Stimulated activated CD4-positive, alpha-beta T cell treated with anti-CD3 and anti-CD28 coated beads, Interleukin-1b, Interleukin-23, amount 100 ng/mL, for 1 hour (primary cell): ENCODE data around the gene SHISA6.
"Not testable (repeated sequence)": the region's sequence is repeated elsewhere in the genome, so short reads cannot be mapped to it uniquely, and the experiment has no call there.

Source experiments
- DNase-seq, 2 donors: peaks; one replicate each; pipeline ENCODE4 v3.0.0-alpha.2; 2020; ENCODE audit warnings: low read depth in 2 of 2

SHISA6 gene

DNA sequence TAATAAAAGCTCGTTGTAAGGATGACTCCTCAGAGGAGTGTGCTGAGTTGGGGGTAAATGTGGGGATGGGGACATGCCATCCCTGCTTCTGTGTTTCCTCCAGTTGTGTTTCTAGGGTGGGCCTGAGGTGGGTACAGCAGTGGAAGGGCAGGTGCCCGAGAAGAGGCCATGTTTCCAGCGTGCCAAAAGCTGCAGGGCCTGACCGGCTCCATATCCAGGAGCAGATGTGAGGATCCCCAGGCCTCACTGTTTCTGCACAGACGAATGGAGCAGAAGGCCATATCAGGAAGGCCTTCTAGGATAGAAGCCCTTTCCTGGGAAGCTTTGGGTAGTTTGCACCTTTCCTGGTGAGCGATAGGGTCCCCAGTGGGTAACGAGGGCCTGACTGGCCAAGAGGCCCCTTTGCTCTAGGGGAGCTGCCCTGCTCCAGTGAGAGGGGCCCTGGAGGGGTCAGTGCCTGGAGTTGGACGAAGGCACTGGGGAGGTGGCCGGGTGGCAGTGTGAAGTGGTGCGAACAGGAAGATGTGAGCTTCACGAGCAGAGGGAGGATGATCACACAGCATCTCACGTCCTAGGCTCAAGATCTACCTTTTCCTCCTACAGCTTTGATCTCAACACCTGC lies 62.9 kb downstream of the SHISA6 start:
- no peak for DNase-seq

- DNase-seq, result no peak
Observed at GRCh38 chr17:11304568-11304967, 63.6 kb downstream of the SHISA6 start.

GRCh38 chr17:11305524-11305923 lies 64.5 kb downstream of the SHISA6 start:
- no peak for DNase-seq

- no peak for DNase-seq
Observed at GRCh38 chr17:11308531-11308930, 67.5 kb downstream of the SHISA6 start.

DNA sequence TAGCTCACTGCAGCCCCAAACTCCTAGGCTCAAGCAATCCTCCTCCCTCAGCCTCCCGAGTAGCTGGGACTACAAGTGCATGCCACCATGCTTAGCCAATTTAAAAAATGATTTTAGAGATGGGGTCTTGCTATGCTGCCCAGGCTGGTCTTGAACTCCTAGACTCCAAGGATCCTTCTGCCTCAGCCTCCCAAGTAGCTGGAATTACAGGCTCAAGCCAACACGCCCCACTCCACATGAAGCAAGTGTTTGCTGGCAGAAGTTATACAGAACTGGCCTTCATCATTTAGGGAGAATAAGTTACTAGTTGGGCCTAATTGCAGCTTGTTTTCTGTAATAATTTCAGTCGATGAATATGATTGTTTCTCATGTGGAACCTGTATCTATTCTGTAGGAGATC lies 68.0 kb downstream of the SHISA6 start:
- DNase-seq, result no peak

DNA sequence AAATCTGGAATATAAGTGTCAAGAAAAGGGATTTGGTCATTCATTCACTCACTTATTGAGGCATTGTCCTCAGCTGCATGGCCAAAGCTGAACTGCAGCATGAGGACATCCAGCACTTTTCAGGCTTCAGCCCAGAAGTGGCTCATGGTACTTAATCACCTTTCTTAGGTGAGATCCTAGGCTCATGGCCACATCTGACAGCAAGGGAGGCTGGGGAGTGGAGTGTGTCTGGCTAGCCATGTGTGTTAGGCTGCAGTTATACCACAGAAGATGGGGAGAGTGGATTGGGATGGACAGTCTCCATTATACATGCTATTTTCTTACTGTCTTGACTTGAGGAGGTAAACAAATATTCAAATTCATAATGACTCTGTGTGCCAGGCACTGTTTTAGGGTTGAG lies 68.8 kb downstream of the SHISA6 start:
- DNase-seq, result no peak

DNA sequence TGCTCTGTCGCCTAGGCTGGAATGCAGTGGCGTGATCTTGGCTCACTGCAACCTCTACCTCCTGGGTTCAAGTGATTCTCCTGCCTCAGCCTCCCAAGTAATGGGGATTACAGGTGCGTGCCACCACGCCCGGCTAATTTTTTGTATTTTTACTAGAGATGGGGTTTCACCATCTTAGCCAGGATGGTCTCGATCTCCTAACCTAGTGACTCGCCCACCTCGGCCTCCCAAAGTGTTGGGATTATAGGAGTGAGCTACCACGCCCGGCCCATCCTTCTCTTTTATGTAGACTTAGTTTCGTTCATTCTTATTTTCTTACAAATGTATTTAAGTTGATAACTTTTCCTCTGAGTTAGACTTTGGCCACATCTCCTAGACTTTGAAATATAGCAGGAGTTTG lies 75.4 kb downstream of the SHISA6 start:
- not testable (repeated sequence) for DNase-seq

DNA sequence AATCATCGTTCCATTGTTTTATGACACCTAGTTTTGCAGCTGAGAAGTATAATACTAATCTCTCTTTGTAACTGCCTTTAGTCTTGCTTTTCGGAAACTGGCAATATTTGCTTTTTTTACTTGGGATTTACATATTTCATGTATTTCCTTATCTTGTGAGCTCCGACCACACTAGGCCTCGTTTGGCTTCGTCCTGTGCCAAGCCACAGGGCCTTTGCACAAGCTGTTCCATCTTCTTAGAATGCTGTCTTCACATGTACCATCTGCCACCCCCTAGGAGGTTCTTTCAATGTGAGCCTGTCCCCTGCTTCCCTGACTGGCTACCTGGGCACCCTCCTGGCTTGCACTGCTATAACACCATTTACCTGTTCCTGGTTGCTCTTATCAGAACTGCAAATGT lies 77.2 kb downstream of the SHISA6 start:
- no peak for DNase-seq

- no peak for DNase-seq
Observed at GRCh38 chr17:11319894-11320293, 78.9 kb downstream of the SHISA6 start.

- no peak for DNase-seq
Observed at GRCh38 chr17:11324021-11324420, 83.0 kb downstream of the SHISA6 start.

DNA sequence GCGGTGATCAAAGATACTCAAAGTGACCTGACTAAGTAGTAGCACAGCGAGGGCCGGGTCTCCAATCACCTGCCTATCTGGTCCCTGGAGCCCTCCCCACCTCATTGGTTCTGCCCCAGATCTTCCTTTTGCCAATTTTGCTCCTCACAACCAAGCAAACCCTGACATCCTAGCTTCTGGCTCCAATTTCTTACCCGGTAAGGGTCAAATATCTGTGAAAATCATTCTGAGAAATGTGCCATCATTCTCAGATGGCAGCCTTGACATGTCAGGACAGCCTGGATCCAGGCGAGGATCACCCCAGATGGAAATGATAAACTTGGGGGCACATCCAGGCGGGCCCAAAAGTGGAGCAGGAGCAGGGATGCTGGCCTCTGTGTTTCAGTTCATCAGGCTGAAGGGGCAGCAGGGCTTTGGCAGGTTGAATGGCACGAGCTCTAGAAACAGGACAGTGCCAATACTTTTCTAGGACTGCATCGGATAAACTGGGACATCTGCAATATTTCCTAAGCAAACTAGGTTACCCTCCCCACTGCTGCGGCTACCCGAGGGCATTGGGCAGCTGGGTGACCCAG lies 83.9 kb downstream of the SHISA6 start:
- DNase-seq, result no peak

GRCh38 chr17:11326492-11326891 lies 85.5 kb downstream of the SHISA6 start:
- no peak for DNase-seq

GRCh38 chr17:11328770-11329169 lies 87.8 kb downstream of the SHISA6 start:
- no peak for DNase-seq

DNA sequence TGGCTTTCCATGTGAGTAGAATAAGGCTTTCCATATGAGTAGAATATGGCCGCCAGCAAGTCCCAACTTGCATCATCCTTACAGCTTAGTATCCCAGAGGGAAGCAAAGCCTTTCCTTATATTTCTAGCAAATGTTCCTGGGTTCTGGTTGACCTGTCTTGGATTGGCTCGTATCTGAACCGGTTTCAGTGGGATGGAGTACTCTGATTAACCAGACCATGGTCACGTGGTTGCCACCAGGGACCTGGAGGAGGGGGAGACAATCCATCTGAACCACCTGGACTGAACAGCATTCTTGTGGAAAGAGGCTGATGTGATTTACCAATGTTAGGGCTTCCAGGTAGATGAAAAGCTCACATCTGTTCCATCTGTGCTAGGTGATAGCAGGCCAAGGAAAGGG lies 89.0 kb downstream of the SHISA6 start:
- DNase-seq, result no peak

DNA sequence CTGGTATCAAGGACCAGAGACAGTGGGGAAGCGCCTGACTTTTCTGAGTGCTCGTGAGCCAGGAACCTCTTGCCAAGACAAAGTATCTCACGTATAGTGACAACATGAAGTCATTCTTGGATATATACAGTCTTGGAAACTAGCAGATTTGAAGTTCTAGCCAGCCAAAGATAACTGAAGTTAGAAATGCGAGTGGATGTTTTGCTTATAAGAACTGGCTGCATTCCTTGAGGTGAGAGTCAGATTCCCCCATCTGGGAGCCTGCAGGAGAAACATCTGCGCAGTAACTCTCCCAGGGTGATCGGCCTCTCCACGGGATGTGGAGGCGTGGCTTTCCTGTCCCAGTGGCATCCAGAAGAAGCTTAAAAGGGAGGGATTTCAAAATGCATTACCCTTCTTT lies 89.8 kb downstream of the SHISA6 start:
- no peak for DNase-seq

GRCh38 chr17:11331547-11332513 lies 90.8 kb downstream of the SHISA6 start:
- DNase-seq, result no peak

DNA sequence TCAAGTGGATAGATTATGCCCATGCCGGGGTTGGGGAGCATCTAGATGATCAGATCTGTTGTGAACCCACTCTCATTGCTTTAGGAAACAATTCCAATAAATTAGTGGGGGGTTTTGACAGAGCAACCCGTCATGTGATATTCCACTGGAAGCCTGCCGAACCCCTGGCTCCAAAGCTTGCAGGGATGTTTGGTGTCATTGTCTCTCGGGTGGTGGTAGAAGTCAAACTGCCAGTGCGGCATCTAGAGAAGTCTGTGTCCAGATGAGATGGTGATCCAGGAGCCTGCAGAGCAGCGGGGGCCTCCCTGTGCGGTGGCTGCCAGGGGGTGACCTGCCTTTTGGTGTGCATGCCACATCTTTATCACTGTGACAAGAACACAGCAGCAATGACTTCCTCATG lies 91.7 kb downstream of the SHISA6 start:
- DNase-seq, result no peak

GRCh38 chr17:11334493-11334892 lies 93.5 kb downstream of the SHISA6 start:
- DNase-seq, result no peak

DNA sequence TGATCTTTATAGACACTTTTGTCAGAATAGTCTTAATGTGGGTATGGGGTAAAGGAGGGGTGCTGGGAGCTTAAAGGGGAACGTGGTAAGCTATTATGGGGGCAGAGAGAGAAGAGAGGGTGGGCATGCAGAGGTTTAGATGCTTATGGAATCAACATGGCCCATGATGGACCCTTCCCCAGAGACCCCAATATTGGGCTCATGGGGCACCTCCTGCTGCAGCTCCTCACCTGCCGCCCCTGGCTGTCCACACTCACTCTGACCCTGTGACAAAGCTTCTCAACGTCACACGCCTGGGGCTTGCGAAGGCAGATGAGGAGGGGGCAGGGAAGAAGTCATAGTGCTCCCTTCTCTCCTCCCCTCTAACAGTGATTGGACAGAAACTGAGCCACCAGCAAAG lies 95.3 kb downstream of the SHISA6 start:
- DNase-seq, result no peak

- no peak for DNase-seq
Observed at GRCh38 chr17:11340803-11341202, 99.8 kb downstream of the SHISA6 start.

DNA sequence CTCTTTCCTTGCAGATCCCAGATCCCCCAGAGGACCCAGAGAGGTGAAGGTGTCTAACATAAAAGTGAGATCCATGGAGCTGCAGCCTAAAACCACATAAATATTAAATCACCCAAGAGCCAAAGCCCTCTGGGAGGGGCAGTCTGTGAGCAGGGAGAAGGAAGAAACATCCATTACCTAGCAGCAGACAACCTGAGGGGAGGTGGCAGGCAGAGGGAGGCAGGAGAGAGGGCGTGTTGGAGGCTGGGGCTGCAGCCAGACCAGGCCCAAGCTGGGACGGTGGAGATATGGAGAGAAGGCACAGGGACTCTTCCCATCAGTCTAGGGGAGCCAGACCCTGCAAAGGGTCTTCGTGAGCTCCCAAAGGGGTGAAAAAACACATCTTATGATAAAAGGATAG lies 101.1 kb downstream of the SHISA6 start:
- DNase-seq, result no peak

- DNase-seq, result no peak
Observed at GRCh38 chr17:11349106-11349505, 108.1 kb downstream of the SHISA6 start.

DNA sequence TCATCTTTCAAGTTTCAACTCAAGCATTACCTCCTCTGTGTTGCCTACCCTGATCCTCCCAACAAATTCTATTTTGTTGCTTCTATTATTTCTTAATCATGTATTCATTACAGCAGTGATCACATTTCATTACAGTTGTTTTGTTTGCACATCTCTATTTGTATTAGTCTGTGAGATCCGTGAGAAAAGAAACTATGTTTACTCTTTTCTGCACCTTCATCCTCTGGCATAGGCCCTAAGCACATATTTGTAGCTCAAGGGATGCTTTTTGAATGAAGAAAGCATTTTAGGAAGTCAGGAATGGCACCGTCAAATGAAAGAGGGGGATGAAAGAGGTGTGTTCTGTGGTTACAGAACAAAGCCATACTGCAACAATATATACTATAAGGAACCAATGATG lies 110.5 kb downstream of the SHISA6 start:
- DNase-seq, result no peak
